Vagina (tissue), 2 donors: ENCODE results near the gene OXSR1.

Experiments used
- CTCF ChIP-seq, 3 experiments: fragments of 450-650 bp in 2 of 3; fragments of 200-600 bp in 1 of 3; sonication (generic) in 1 of 3; IDR thresholded peaks; one replicate each; pipeline ENCODE4 v1.5.1; 2017 to 2019; ENCODE audit warnings: antibody characterized with exemption in 3 of 3, mild to moderate bottlenecking in 2 of 3, moderate library complexity in 2 of 3
- POLR2AphosphoS5 ChIP-seq, 2 donors: sonication (generic); formaldehyde crosslinking; IDR thresholded peaks; one replicate each; pipeline ENCODE4 v1.9.0; 2017; ENCODE audit warnings: antibody characterized with exemption in 2 of 2, mild to moderate bottlenecking in 2 of 2, low read depth in 1 of 2; ENCODE audit not compliant: insufficient read depth in 1 of 2

- no peak for TF ChIP-seq CTCF (IDR thresholded peaks at IDR 0.05)
- no peak for TF ChIP-seq POLR2AphosphoS5 (IDR thresholded peaks at IDR 0.05; ENCODE audit: insufficient read depth in 1 of 2, low read depth in 1 of 2)
Observed at GRCh38 chr3:38118421-38119247, 46.7 kb upstream of the OXSR1 start.
